Thyroid gland (tissue), 4 donors: ENCODE measurements around the gene RPS19BP1. TPM values are rescaled to one million over a fixed set of nuclear protein-coding genes. Genes with fewer than 3 reads are reported as not detected.

Experiments
- DNase-seq, 2 donors: peaks; one replicate each; pipeline ENCODE4 v3.0.0-alpha.2; 2019
- H3K27ac ChIP-seq, 3 donors: fragments of 200-600 bp; sonication (generic); 1 replicate in 2 of 3; 2 replicates in 1 of 3; pipeline ENCODE4 v1.5.1; 2016 to 2019; ENCODE audit warnings: mild to moderate bottlenecking in 1 of 3, moderate library complexity in 1 of 3
- H3K27me3 ChIP-seq: fragments of 200-600 bp; sonication (generic); one replicate; pipeline ENCODE4 v1.5.1; 2019
- H3K36me3 ChIP-seq, 2 donors: fragments of 200-600 bp; sonication (generic); one replicate each; pipeline ENCODE4 v1.5.1; 2016 to 2019
- H3K4me1 ChIP-seq, 2 donors: fragments of 200-600 bp; sonication (generic); one replicate each; pipeline ENCODE4 v1.5.1; 2017 to 2019
- H3K4me3 ChIP-seq, 3 donors: fragments of 200-600 bp; sonication (generic); replicated peaks in 1 of 3; 1 replicate in 2 of 3; 2 replicates in 1 of 3; pipeline ENCODE4 v1.5.1; 2016; ENCODE audit warnings: mild to moderate bottlenecking in 1 of 3
- H3K9me3 ChIP-seq: fragments of 200-600 bp; sonication (generic); one replicate; pipeline ENCODE4 v1.5.1; 2017
- POLR2A ChIP-seq, 2 donors: fragments of 450-650 bp; IDR thresholded peaks; one replicate each; pipeline ENCODE4 v1.6.1; 2017; ENCODE audit warnings: antibody characterized with exemption in 2 of 2, mild to moderate bottlenecking in 2 of 2, moderate library complexity in 1 of 2
- WGBS, 2 donors: methylation state at CpG; one replicate each; pipeline ENCODE4 v1.1.5; 2017; 5-methylcytosine and 5-hydroxymethylcytosine counted together
- intact Hi-C: fragments of 100-400 bp; cut with DNase I; formaldehyde crosslinking; loops from one replicate; pipeline ENCODE4 v1.15.1; 2023
- total RNA-seq, 4 donors: library from RNA; depleted of rRNA; stranded (reverse); fragments of >200 nt; gene quantifications; one replicate each; pipeline ENCODE4 v1.2.3, GENCODE V29; 2016
- TF ChIP-seq, protein P1 (sequence below), 6 experiments: fragments of 200-600 bp in 3 of 6; fragments of 450-650 bp in 3 of 6; sonication (generic) in 3 of 6; IDR thresholded peaks; one replicate each; pipeline ENCODE4 v1.5.1; 2016 to 2019; ENCODE audit warnings: antibody characterized with exemption in 6 of 6, mild to moderate bottlenecking in 2 of 6, inconsistent platforms in 1 of 6, moderate library complexity in 1 of 6

Gene RPS19BP1
- total RNA-seq, 4 donors from 2014 or later, result 120 to 243 (median 171) TPM

DNA sequence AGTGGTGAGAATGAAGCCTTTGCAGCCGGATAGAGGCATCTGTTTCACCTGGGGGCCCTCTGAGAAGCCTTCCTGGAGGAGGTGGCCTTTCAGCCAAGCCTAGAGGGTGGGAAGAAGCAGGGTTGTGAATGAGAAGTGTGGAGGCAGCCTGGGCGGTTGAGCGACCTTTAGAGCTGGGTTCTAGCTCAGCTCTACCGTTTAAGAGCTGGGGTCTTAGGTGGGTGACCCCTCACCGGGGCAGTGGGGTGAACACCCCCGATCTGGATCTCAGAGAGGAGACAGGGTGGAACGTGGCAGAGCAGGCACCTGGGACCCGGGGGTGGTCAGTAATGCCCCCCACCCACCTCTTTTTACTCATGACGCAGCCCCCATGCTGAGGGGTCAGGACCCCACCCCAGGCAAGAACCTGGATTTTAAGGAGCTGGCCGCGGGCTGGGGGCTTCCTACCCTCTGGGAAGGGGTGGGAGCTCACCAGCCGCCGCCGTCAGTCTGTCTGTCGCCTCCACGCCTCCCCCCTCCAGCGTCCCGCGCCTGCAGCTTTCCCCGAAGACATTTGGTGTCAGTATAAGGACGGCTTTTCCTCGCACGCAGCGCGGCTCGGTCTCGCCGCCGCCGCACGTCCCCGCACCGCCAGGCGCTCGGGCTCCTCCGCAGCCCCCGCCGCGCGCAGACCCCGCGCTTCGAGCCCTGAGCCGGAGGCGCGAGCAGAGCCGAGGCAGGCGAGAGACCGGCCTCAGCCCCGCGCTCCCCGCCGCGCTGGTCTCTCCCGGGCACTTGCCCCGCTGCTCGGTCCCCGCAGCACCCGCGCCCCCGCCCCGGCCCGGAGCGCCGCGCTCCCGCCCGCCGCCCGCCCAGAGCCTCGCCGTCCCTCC, 24.7 kb upstream of the RPS19BP1 start:
- TF ChIP-seq, protein P1, sequence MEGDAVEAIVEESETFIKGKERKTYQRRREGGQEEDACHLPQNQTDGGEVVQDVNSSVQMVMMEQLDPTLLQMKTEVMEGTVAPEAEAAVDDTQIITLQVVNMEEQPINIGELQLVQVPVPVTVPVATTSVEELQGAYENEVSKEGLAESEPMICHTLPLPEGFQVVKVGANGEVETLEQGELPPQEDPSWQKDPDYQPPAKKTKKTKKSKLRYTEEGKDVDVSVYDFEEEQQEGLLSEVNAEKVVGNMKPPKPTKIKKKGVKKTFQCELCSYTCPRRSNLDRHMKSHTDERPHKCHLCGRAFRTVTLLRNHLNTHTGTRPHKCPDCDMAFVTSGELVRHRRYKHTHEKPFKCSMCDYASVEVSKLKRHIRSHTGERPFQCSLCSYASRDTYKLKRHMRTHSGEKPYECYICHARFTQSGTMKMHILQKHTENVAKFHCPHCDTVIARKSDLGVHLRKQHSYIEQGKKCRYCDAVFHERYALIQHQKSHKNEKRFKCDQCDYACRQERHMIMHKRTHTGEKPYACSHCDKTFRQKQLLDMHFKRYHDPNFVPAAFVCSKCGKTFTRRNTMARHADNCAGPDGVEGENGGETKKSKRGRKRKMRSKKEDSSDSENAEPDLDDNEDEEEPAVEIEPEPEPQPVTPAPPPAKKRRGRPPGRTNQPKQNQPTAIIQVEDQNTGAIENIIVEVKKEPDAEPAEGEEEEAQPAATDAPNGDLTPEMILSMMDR (IDR thresholded peaks at IDR 0.05), result peak in 2 of 6 experiments; percentile 13 to 25
- TF ChIP-seq POLR2A (IDR thresholded peaks at IDR 0.05), result peak in 1 of 2 donors; percentile 28
- 57 to 62% methylated on average over 5 to 9 of the region's 72 CpGs for WGBS, 2 donors
- Histone ChIP-seq H3K27ac (peak overlapping the region in 2 of 3 donors; percentile 30 to 44), H3K36me3 (no peaks in the 10 kb centered on the region), H3K27me3 (no peaks in the 10 kb centered on the region), H3K4me1 (peaks cover 21 to 35% of the 10 kb centered on the region in 2 donors), H3K9me3 (no peaks in the 10 kb centered on the region), H3K4me3 (peak overlapping the region in 1 of 3 donors; percentile 37)
- peak; percentile 49 to 57 for DNase-seq
- intact Hi-C loops, result no loop called here

DNA sequence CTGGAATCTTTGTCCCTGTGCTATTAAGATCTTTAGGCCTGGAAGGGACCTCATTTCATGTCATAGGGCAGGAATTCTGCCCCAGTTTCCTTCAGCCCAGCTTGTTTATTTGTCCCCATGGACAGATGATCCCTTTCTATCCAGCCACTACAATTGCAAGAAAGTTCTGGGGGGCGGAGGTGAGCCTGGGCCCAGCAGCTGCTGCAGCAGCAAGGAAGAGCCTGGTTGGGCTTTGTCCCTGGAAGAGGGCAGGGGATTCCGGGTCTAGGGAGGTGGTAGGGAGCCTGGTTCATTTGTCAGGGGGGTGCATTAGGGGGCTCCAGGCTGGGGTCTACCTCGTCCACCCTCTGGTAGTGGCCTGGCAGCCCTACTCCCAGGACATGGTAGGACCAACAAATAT, 21.6 kb upstream of the RPS19BP1 start:
- DNase-seq, result no peak
- Histone ChIP-seq H3K4me1 (peaks cover 17 to 25% of the 10 kb centered on the region in 2 donors), H3K9me3 (no peaks in the 10 kb centered on the region), H3K36me3 (no peaks in the 10 kb centered on the region), H3K27me3 (no peaks in the 10 kb centered on the region), H3K4me3 (no peak overlapping the region), H3K27ac (no peak overlapping the region)
- WGBS, 2 donors, result 69 to 73% methylated on average over 3 of the region's 3 CpGs
- TF ChIP-seq POLR2A (IDR thresholded peaks at IDR 0.05), result no peak
- TF ChIP-seq, protein P1 (IDR thresholded peaks at IDR 0.05), result no peak
- intact Hi-C loops, result no loop called here

DNA sequence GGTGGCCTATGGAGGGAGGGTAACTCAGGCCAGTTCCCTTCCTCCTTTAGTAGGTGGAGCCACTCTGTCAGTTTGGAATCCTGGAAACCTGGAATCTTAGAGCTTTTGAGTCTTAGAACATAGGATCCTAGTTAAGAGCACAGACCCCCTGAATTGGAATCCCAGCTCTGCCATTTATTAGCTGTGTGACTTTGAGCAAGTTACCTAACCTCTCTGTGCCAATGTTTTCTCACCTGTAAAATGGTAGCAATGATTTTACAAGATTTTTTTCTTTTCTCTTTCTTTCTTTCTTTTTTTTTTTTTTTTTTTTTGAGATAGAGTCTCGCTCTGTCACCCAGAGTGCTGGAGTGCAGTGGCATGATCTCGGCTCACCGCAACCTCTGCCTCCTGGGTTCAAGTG, 20.9 kb upstream of the RPS19BP1 start:
- no peak overlapping the region for H3K4me3 ChIP-seq

DNA sequence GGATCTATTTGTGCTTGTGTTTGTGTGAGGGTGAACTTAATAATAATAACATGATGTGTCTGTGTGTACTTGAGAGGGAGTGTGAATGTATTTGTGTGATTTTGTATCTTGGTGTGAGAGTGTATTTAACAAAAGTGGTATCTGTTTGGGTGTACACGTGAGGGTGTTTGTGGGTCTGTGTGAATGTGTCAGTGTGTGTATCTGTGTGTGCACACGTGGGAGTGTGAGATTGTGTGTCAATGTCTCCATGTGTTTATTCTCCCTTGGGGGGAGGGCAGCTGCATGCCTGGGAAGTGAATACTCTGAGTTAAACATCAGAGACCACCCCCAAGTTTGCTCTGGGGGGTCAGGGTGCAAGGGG, 15.0 kb upstream of the RPS19BP1 start:
- no peak for DNase-seq
- no peaks in the 10 kb centered on the region for H3K36me3 ChIP-seq
- no peak overlapping the region for H3K4me3 ChIP-seq
- H3K27ac ChIP-seq, result peak overlapping the region; percentile 69 to 80 (median 77)
- H3K27me3 ChIP-seq, result no peaks in the 10 kb centered on the region
- H3K4me1 ChIP-seq, result peaks cover 21 to 31% of the 10 kb centered on the region in 2 donors
- intact Hi-C loops, result no loop called here
- WGBS, 2 donors, result 19 to 24% methylated on average over 2 of the region's 2 CpGs
- TF ChIP-seq, protein P1 (IDR thresholded peaks at IDR 0.05), result no peak
- TF ChIP-seq POLR2A (IDR thresholded peaks at IDR 0.05), result no peak
- H3K9me3 ChIP-seq, result no peaks in the 10 kb centered on the region

More for the DNA sequence above, 20.9 kb upstream of the RPS19BP1 start:
- peak overlapping the region in 2 of 3 donors; percentile 51 to 75 for H3K27ac ChIP-seq
- no peak for TF ChIP-seq POLR2A (IDR thresholded peaks at IDR 0.05)
- TF ChIP-seq, protein P1 (IDR thresholded peaks at IDR 0.05), result no peak
- intact Hi-C loops, result no loop called here
- 77 to 96% methylated on average over 3 of the region's 3 CpGs for WGBS, 2 donors
- H3K36me3 ChIP-seq, result no peaks in the 10 kb centered on the region
- no peaks in the 10 kb centered on the region for H3K27me3 ChIP-seq
- no peak for DNase-seq
- peaks cover 10 to 18% of the 10 kb centered on the region in 2 donors for H3K4me1 ChIP-seq
- H3K9me3 ChIP-seq, result no peaks in the 10 kb centered on the region
